ENCODE data around the gene NHLH1.
A peak's percentile ranks its signal among the peaks of the same experiment; 100 is the strongest.

The NHLH1 gene

DNA sequence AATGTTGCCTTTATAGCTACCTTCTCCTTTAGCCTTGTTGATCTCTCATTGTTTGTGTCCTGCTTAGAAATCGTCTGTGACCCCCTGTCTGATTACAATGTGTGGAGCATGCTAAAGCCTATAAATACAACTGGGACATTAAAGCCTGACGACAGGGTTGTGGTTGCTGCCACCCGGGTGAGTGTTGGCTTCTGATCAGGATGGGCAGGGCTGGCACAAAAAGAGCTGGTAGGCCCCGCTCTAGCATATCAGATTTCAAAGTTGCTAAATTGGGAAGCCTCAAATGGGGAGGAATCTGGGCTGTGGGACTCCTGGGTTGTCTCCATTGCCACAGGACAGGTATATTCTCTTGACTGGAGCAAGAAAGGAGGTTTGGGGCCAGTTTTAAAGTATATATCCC is 15.2 kb upstream of the NHLH1 start:
- H3K27me3 ChIP-seq (ENCODE audit: insufficient read depth, low read length, poor library complexity), result no peaks in the 10 kb centered on the region
- no peak overlapping the region for H3K4ac ChIP-seq (ENCODE audit: low read depth, low read length)
- no peak overlapping the region for H2AK5ac ChIP-seq (ENCODE audit: low read length)
- H3K4me3 ChIP-seq (ENCODE audit: low read length), result no peak overlapping the region
- no peak overlapping the region for H3K23ac ChIP-seq (ENCODE audit: low read length)
- H4K8ac ChIP-seq (ENCODE audit: low read depth, low read length), result no peak overlapping the region
- no peak overlapping the region for H4K5ac ChIP-seq (ENCODE audit: low read length)
- no peak overlapping the region for H3K4me2 ChIP-seq (ENCODE audit: low read length)
- no peak overlapping the region for H3K27ac ChIP-seq (ENCODE audit: low read depth, low read length)
- no peak overlapping the region for H2BK5ac ChIP-seq (ENCODE audit: low read length)
- no peaks in the 10 kb centered on the region for H3K79me2 ChIP-seq (ENCODE audit: control insufficient read depth, insufficient read depth, low read length)
- H2BK15ac ChIP-seq (replicated peaks; ENCODE audit: low read depth), result no peak overlapping the region
- no peak overlapping the region for H2BK120ac ChIP-seq (ENCODE audit: low read depth, low read length)
- no peak overlapping the region for H3K56ac ChIP-seq (ENCODE audit: low read length)
- no peaks in the 10 kb centered on the region for H3K79me1 ChIP-seq (ENCODE audit: low read length)
- peaks cover 15% of the 10 kb centered on the region for H3K36me3 ChIP-seq (ENCODE audit: control insufficient read depth, insufficient read depth, low read length)
- H3K18ac ChIP-seq (ENCODE audit: low read length), result no peak overlapping the region
- no peak overlapping the region for H3K9ac ChIP-seq (ENCODE audit: low read length)
- WGBS (ENCODE audit: extremely low coverage, insufficient coverage, low lambda C conversion rate), result no CpG with 5 or more reads among the region's 4 CpGs
- H3K4me1 ChIP-seq (ENCODE audit: control insufficient read depth, low read depth, low read length), result no peaks in the 10 kb centered on the region
- DNase-seq, result no peak

DNA sequence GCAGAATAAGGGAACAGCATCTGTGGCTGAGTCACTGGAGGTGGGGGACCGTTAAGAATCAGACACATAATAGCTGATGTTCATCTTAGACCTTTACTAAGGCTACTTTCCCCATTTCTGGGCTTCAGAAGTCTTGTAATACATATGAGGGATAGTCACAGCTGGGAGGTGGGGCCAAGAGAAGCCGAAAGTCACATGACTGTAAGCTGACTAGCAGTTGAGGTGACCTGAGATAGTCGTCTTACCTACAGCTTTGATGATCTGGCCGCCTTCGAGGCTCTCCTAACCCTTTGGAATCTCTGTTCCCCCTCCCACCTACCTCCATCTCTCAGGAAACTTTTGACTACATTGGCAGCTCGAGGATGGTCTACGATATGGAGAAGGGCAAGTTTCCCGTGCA is 14.3 kb upstream of the NHLH1 start:
- Histone ChIP-seq H2BK5ac (ENCODE audit: low read length) (no peak overlapping the region), H3K18ac (ENCODE audit: low read length) (no peak overlapping the region), H3K9ac (ENCODE audit: low read length) (no peak overlapping the region), H4K8ac (ENCODE audit: low read depth, low read length) (no peak overlapping the region), H3K79me2 (ENCODE audit: control insufficient read depth, insufficient read depth, low read length) (no peaks in the 10 kb centered on the region), H3K79me1 (ENCODE audit: low read length) (no peaks in the 10 kb centered on the region), H3K4me2 (ENCODE audit: low read length) (no peak overlapping the region), H3K56ac (ENCODE audit: low read length) (no peak overlapping the region), H3K4ac (ENCODE audit: low read depth, low read length) (no peak overlapping the region), H3K4me3 (ENCODE audit: low read length) (no peak overlapping the region), H4K5ac (ENCODE audit: low read length) (no peak overlapping the region), H2BK15ac (replicated peaks; ENCODE audit: low read depth) (no peak overlapping the region), H2BK120ac (ENCODE audit: low read depth, low read length) (no peak overlapping the region), H3K27ac (ENCODE audit: low read depth, low read length) (no peak overlapping the region), H3K4me1 (ENCODE audit: control insufficient read depth, low read depth, low read length) (no peaks in the 10 kb centered on the region), H2AK5ac (ENCODE audit: low read length) (no peak overlapping the region), H3K36me3 (ENCODE audit: control insufficient read depth, insufficient read depth, low read length) (peaks cover 15% of the 10 kb centered on the region), H3K23ac (ENCODE audit: low read length) (no peak overlapping the region), H3K27me3 (ENCODE audit: insufficient read depth, low read length, poor library complexity) (no peaks in the 10 kb centered on the region)
- WGBS (ENCODE audit: extremely low coverage, insufficient coverage, low lambda C conversion rate), result no CpG with 5 or more reads among the region's 8 CpGs
- DNase-seq, result no peak

DNA sequence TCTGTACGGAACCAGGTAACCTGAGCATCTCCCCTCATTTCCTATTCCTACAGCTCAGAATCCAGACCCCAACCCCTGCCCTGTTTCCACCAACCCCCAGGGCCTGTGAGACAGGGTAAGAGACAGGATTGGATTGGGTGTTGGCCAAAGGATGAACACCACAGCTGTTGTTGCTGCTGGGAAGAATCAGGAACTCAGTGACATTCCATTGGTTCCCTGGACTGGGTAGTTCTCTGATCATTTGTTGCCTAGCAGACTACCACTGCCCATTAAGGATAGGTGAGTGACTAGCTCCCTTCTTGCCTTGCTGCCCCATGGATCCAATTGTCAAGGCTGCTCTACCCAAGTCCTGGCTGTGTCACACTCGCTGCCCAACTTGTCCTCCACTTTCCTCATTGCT is 13.6 kb upstream of the NHLH1 start:
- Histone ChIP-seq H3K4ac (ENCODE audit: low read depth, low read length) (no peak overlapping the region), H3K18ac (ENCODE audit: low read length) (no peak overlapping the region), H2BK15ac (replicated peaks; ENCODE audit: low read depth) (no peak overlapping the region), H3K27me3 (ENCODE audit: insufficient read depth, low read length, poor library complexity) (no peaks in the 10 kb centered on the region), H3K36me3 (ENCODE audit: control insufficient read depth, insufficient read depth, low read length) (peaks cover 17% of the 10 kb centered on the region), H3K4me1 (ENCODE audit: control insufficient read depth, low read depth, low read length) (no peaks in the 10 kb centered on the region), H3K27ac (ENCODE audit: low read depth, low read length) (no peak overlapping the region), H4K8ac (ENCODE audit: low read depth, low read length) (no peak overlapping the region), H3K79me2 (ENCODE audit: control insufficient read depth, insufficient read depth, low read length) (no peaks in the 10 kb centered on the region), H4K5ac (ENCODE audit: low read length) (no peak overlapping the region), H3K56ac (ENCODE audit: low read length) (no peak overlapping the region), H3K4me2 (ENCODE audit: low read length) (no peak overlapping the region), H2AK5ac (ENCODE audit: low read length) (no peak overlapping the region), H3K9ac (ENCODE audit: low read length) (no peak overlapping the region), H3K4me3 (ENCODE audit: low read length) (no peak overlapping the region), H3K23ac (ENCODE audit: low read length) (no peak overlapping the region), H2BK120ac (ENCODE audit: low read depth, low read length) (no peak overlapping the region), H3K79me1 (ENCODE audit: low read length) (no peaks in the 10 kb centered on the region), H2BK5ac (ENCODE audit: low read length) (no peak overlapping the region)
- peak; percentile 13 for DNase-seq
- no CpG with 5 or more reads among the region's 2 CpGs for WGBS (ENCODE audit: extremely low coverage, insufficient coverage, low lambda C conversion rate)

- Histone ChIP-seq H3K18ac (ENCODE audit: low read length) (no peak overlapping the region), H3K4me1 (ENCODE audit: control insufficient read depth, low read depth, low read length) (no peaks in the 10 kb centered on the region), H3K27ac (ENCODE audit: low read depth, low read length) (no peak overlapping the region), H3K79me2 (ENCODE audit: control insufficient read depth, insufficient read depth, low read length) (no peaks in the 10 kb centered on the region), H2BK15ac (replicated peaks; ENCODE audit: low read depth) (no peak overlapping the region), H3K4me2 (ENCODE audit: low read length) (no peak overlapping the region), H4K8ac (ENCODE audit: low read depth, low read length) (no peak overlapping the region), H2BK120ac (ENCODE audit: low read depth, low read length) (no peak overlapping the region), H3K56ac (ENCODE audit: low read length) (no peak overlapping the region), H3K4me3 (ENCODE audit: low read length) (no peak overlapping the region), H2AK5ac (ENCODE audit: low read length) (no peak overlapping the region), H3K79me1 (ENCODE audit: low read length) (no peaks in the 10 kb centered on the region), H4K5ac (ENCODE audit: low read length) (no peak overlapping the region), H3K23ac (ENCODE audit: low read length) (no peak overlapping the region), H3K36me3 (ENCODE audit: control insufficient read depth, insufficient read depth, low read length) (peaks cover 16% of the 10 kb centered on the region), H3K27me3 (ENCODE audit: insufficient read depth, low read length, poor library complexity) (no peaks in the 10 kb centered on the region), H3K9ac (ENCODE audit: low read length) (no peak overlapping the region), H2BK5ac (ENCODE audit: low read length) (no peak overlapping the region), H3K4ac (ENCODE audit: low read depth, low read length) (no peak overlapping the region)
- peak; percentile 67 for DNase-seq
- WGBS (ENCODE audit: extremely low coverage, insufficient coverage, low lambda C conversion rate), result no CpG with 5 or more reads among the region's 5 CpGs
These were observed 12.4 kb upstream of the NHLH1 start for GRCh38 chr1:160354388-160354985.

- Histone ChIP-seq H3K18ac (ENCODE audit: low read length) (no peak overlapping the region), H4K5ac (ENCODE audit: low read length) (no peak overlapping the region), H2BK15ac (replicated peaks; ENCODE audit: low read depth) (no peak overlapping the region), H3K27ac (ENCODE audit: low read depth, low read length) (no peak overlapping the region), H3K56ac (ENCODE audit: low read length) (no peak overlapping the region), H3K4me3 (ENCODE audit: low read length) (no peak overlapping the region), H2BK120ac (ENCODE audit: low read depth, low read length) (no peak overlapping the region), H3K4me2 (ENCODE audit: low read length) (no peak overlapping the region), H3K23ac (ENCODE audit: low read length) (no peak overlapping the region), H3K79me2 (ENCODE audit: control insufficient read depth, insufficient read depth, low read length) (no peaks in the 10 kb centered on the region), H4K8ac (ENCODE audit: low read depth, low read length) (no peak overlapping the region), H3K27me3 (ENCODE audit: insufficient read depth, low read length, poor library complexity) (no peaks in the 10 kb centered on the region), H3K79me1 (ENCODE audit: low read length) (no peaks in the 10 kb centered on the region), H3K4me1 (ENCODE audit: control insufficient read depth, low read depth, low read length) (peaks cover 2% of the 10 kb centered on the region), H3K4ac (ENCODE audit: low read depth, low read length) (no peak overlapping the region), H3K36me3 (ENCODE audit: control insufficient read depth, insufficient read depth, low read length) (peaks cover 10% of the 10 kb centered on the region), H2AK5ac (ENCODE audit: low read length) (no peak overlapping the region), H2BK5ac (ENCODE audit: low read length) (no peak overlapping the region), H3K9ac (ENCODE audit: low read length) (no peak overlapping the region)
- WGBS (ENCODE audit: extremely low coverage, insufficient coverage, low lambda C conversion rate), result no CpG with 5 or more reads among the region's 7 CpGs
- no peak for DNase-seq
These were observed 9.4 kb upstream of the NHLH1 start for GRCh38 chr1:160357286-160358002.

- Histone ChIP-seq H4K8ac (ENCODE audit: low read depth, low read length) (no peak overlapping the region), H3K23ac (ENCODE audit: low read length) (no peak overlapping the region), H3K4me3 (ENCODE audit: low read length) (no peak overlapping the region), H3K36me3 (ENCODE audit: control insufficient read depth, insufficient read depth, low read length) (peaks cover 10% of the 10 kb centered on the region), H2BK15ac (replicated peaks; ENCODE audit: low read depth) (no peak overlapping the region), H3K4me2 (ENCODE audit: low read length) (no peak overlapping the region), H3K27ac (ENCODE audit: low read depth, low read length) (no peak overlapping the region), H2BK120ac (ENCODE audit: low read depth, low read length) (no peak overlapping the region), H4K5ac (ENCODE audit: low read length) (no peak overlapping the region), H3K9ac (ENCODE audit: low read length) (no peak overlapping the region), H3K56ac (ENCODE audit: low read length) (no peak overlapping the region), H2BK5ac (ENCODE audit: low read length) (no peak overlapping the region), H3K79me1 (ENCODE audit: low read length) (no peaks in the 10 kb centered on the region), H3K79me2 (ENCODE audit: control insufficient read depth, insufficient read depth, low read length) (no peaks in the 10 kb centered on the region), H3K4me1 (ENCODE audit: control insufficient read depth, low read depth, low read length) (peaks cover 8% of the 10 kb centered on the region), H3K18ac (ENCODE audit: low read length) (no peak overlapping the region), H3K4ac (ENCODE audit: low read depth, low read length) (no peak overlapping the region), H2AK5ac (ENCODE audit: low read length) (no peak overlapping the region), H3K27me3 (ENCODE audit: insufficient read depth, low read length, poor library complexity) (no peaks in the 10 kb centered on the region)
- whole genome bisulfite sequencing (ENCODE audit: extremely low coverage, insufficient coverage, low lambda C conversion rate), result no CpG with 5 or more reads among the region's 4 CpGs
- DNase-seq, result no peak
These were observed 8.8 kb upstream of the NHLH1 start for GRCh38 chr1:160358073-160358472.

Data from mesendoderm (in vitro differentiated cells).